Natural killer cell (primary cell): ENCODE measurements around the gene ABHD6. TPM values are rescaled to one million over a fixed set of nuclear protein-coding genes. Genes with fewer than 3 reads are reported as not detected.

Experiments used
- ATAC-seq, 3 donors: fragments of 150-1000 bp in 2 of 3; fragments of 200-7000 bp in 1 of 3; cut with Tn5 transposase; 1 replicate in 1 of 3; 2 replicates in 2 of 3; pipeline ENCODE4 v1.10.0; 2021; ENCODE audit warnings: mild to moderate bottlenecking in 2 of 3, moderate library complexity in 2 of 3
- DNase-seq, 2 donors: peaks; one replicate each; pipeline versions ENCODE4 v3.0.0 to v3.0.0-alpha.2; 2013 to 2021; ENCODE audit warnings: mixed read lengths in 1 of 2
- H3K27ac ChIP-seq: one replicate; pipeline ENCODE4 v1.5.1; 2013; ENCODE audit warnings: mild to moderate bottlenecking, low read length
- H3K27me3 ChIP-seq: one replicate; pipeline ENCODE4 v1.6.1; 2013; ENCODE audit warnings: low read length; ENCODE audit not compliant: control insufficient read depth, insufficient read depth
- H3K36me3 ChIP-seq: one replicate; pipeline ENCODE4 v1.6.1; 2013; ENCODE audit warnings: low read length; ENCODE audit not compliant: control insufficient read depth, insufficient read depth
- H3K4me1 ChIP-seq: one replicate; pipeline ENCODE4 v1.6.1; 2013; ENCODE audit warnings: low read length; ENCODE audit not compliant: control insufficient read depth, insufficient read depth
- H3K4me3 ChIP-seq: one replicate; pipeline ENCODE4 v1.5.1; 2013; ENCODE audit warnings: low read length
- H3K9me3 ChIP-seq: one replicate; pipeline ENCODE4 v1.6.1; 2013; ENCODE audit warnings: low read length; ENCODE audit not compliant: control insufficient read depth, insufficient read depth
- H3K27ac Mint-ChIP-seq, 2 donors: one replicate each; pipeline ENCODE4 v1.8.0; 2022; ENCODE audit warnings: mild to moderate bottlenecking in 2 of 2, mixed read lengths in 2 of 2, moderate library complexity in 1 of 2
- H3K27me3 Mint-ChIP-seq, 2 donors: one replicate each; pipeline ENCODE4 v1.8.0; 2022; ENCODE audit warnings: low read depth in 2 of 2, mixed read lengths in 2 of 2
- H3K36me3 Mint-ChIP-seq: one replicate; pipeline ENCODE4 v1.8.0; 2022; ENCODE audit warnings: mixed read lengths
- H3K4me1 Mint-ChIP-seq, 2 donors: one replicate each; pipeline ENCODE4 v1.8.0; 2022; ENCODE audit warnings: mixed read lengths in 2 of 2
- H3K4me3 Mint-ChIP-seq: one replicate; pipeline ENCODE4 v1.8.0; 2022; ENCODE audit warnings: mild to moderate bottlenecking, moderate library complexity, mixed read lengths
- H3K9me3 Mint-ChIP-seq, 2 donors: one replicate each; pipeline ENCODE4 v1.8.0; 2022; ENCODE audit warnings: mixed read lengths in 2 of 2
- WGBS: methylation state at CpG from one replicate; pipeline ENCODE4 v1.1.7; 2013; ENCODE audit warnings: missing lambda C conversion rate; ENCODE audit not compliant: insufficient coverage; 5-methylcytosine and 5-hydroxymethylcytosine counted together
- intact Hi-C: fragments of 100-400 bp; cut with micrococcal nuclease; formaldehyde crosslinking; loops from one replicate; pipeline ENCODE4 v1.14.2; 2022
- total RNA-seq, 4 donors: library from RNA; stranded (reverse); fragments of 120-200 nt in 1 of 4; gene quantifications; one replicate each; pipeline versions ENCODE4 v1.2.3 to v1.2.4, GENCODE V29; 2013 to 2022
- TF ChIP-seq, protein P1 (sequence below): fragments of 200-600 bp; IDR thresholded peaks from one replicate; pipeline ENCODE4 v1.8.0; 2022; ENCODE audit warnings: antibody characterized with exemption

The ABHD6 gene
- total RNA-seq, 3 donors from 2014 or later (not counting 1 experiment from before 2014, with no cell fraction given), result 5.0 to 10.6 (median 9.3) TPM

DNA sequence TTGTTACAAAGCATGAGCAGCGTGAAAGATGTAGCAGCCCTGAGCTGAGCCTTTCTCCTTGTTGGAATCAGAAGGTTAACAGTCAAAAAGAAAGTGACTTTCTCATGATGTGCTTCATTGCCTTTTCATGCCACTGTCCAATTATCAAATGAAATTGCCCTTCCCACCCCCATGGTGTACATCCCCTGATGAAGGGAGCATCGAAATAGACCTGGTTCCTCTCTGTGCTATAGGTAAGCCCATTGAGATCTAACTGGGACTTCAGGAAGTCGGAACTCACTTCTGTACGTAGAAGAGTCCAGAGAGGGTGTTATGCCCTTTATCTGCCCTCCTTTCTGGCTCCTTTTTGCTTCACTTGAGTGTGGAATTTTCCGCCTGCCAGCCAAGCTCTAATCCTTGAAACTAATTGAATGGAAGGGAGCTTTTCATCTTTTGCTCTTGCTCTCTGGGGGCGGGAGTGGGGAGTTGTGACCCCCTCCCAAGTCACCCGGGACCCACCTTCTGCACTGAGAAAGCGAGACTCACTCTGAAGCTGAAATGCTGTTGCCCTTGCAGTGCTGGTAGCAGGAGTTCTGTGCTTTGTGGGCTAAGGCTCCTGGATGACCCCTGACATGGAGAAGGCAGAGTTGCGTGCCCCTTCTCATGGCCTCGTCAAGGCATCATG, 20.9 kb downstream of the ABHD6 start:
- ATAC-seq, result no peak
- WGBS, result 94% methylated on average over 10 of the region's 10 CpGs
- peaks cover 7% of the 10 kb centered on the region for H3K36me3 Mint-ChIP-seq

DNA sequence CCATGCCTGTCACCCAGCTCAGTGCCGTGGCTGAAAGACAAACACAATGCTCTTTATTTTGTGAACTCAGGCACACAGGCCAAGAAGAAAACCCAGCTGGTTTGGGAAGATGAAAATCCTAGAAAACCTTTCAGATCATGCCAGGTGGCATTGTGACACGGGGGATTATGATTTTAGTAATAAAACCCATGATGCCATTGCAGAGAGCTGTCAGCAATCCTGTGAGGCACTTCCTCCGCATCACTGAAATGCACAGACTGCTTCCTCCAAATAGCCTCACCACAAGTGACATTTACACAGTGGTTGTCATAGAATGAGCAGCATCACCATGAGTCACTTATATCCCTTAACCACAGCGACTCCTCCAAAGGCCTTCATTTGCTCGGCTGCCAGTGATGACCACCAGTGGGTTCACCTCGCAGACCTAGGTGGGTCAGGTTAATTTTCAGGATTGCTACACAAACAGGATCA, 22.7 kb downstream of the ABHD6 start:
- no peak for ATAC-seq
- 83% methylated on average over 6 of the region's 6 CpGs for WGBS

More for the DNA sequence above, 20.9 kb downstream of the ABHD6 start:
- H3K4me3 Mint-ChIP-seq, result no peak overlapping the region
- no peak overlapping the region for H3K27ac Mint-ChIP-seq
- no peaks in the 10 kb centered on the region for H3K27me3 ChIP-seq
- peaks cover 7% of the 10 kb centered on the region for H3K36me3 ChIP-seq
- H3K27me3 Mint-ChIP-seq, result no peaks in the 10 kb centered on the region
- DNase-seq, result no peak
- H3K4me1 Mint-ChIP-seq, result peaks cover 7 to 25% of the 10 kb centered on the region in 2 donors
- intact Hi-C loops, result no loop called here
- no peak overlapping the region for H3K27ac ChIP-seq
- no peaks in the 10 kb centered on the region for H3K9me3 ChIP-seq
- TF ChIP-seq, protein P1, sequence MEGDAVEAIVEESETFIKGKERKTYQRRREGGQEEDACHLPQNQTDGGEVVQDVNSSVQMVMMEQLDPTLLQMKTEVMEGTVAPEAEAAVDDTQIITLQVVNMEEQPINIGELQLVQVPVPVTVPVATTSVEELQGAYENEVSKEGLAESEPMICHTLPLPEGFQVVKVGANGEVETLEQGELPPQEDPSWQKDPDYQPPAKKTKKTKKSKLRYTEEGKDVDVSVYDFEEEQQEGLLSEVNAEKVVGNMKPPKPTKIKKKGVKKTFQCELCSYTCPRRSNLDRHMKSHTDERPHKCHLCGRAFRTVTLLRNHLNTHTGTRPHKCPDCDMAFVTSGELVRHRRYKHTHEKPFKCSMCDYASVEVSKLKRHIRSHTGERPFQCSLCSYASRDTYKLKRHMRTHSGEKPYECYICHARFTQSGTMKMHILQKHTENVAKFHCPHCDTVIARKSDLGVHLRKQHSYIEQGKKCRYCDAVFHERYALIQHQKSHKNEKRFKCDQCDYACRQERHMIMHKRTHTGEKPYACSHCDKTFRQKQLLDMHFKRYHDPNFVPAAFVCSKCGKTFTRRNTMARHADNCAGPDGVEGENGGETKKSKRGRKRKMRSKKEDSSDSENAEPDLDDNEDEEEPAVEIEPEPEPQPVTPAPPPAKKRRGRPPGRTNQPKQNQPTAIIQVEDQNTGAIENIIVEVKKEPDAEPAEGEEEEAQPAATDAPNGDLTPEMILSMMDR, result no peak
- H3K4me1 ChIP-seq, result no peaks in the 10 kb centered on the region
- no peaks in the 10 kb centered on the region for H3K9me3 Mint-ChIP-seq
- H3K4me3 ChIP-seq, result no peak overlapping the region

DNA sequence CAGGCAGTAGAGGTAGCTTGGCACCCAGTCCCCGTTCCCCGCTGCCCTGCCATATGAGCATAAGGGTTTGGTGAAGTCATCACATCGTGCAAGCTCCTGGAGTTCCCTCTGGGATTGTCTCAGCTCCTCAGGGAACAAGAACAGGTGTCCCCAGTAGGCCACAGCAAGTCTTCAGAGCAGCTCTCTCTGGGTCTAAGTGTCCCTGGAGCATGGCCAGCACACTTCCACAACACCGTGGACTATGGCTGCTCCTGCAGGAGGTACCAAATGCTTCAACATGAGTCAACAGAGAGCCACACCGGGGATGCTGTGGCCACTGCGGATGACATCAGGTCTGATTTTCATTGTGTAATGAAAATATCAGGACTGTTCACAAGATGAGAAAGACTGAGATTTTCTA, 23.1 kb downstream of the ABHD6 start:
- H3K36me3 ChIP-seq, result peaks cover 7% of the 10 kb centered on the region
- 94% methylated on average over 6 of the region's 6 CpGs for WGBS
- no peaks in the 10 kb centered on the region for H3K9me3 Mint-ChIP-seq
- H3K27me3 ChIP-seq, result no peaks in the 10 kb centered on the region
- H3K27ac ChIP-seq, result no peak overlapping the region
- no peak overlapping the region for H3K4me3 Mint-ChIP-seq
- no peaks in the 10 kb centered on the region for H3K27me3 Mint-ChIP-seq
- intact Hi-C loops, result no loop called here
- H3K4me1 ChIP-seq, result no peaks in the 10 kb centered on the region
- TF ChIP-seq, protein P1, result no peak
- no peak overlapping the region for H3K27ac Mint-ChIP-seq
- no peak overlapping the region for H3K4me3 ChIP-seq
- DNase-seq, result no peak
- no peaks in the 10 kb centered on the region for H3K9me3 ChIP-seq
- H3K4me1 Mint-ChIP-seq, result peaks cover 7 to 8% of the 10 kb centered on the region in 2 donors
- H3K36me3 Mint-ChIP-seq, result peaks cover 7% of the 10 kb centered on the region
- ATAC-seq, result no peak

More for the DNA sequence above, 22.7 kb downstream of the ABHD6 start:
- Mint-ChIP-seq H3K27ac (no peak overlapping the region), H3K4me1 (peaks cover 7 to 9% of the 10 kb centered on the region in 2 donors), H3K36me3 (peaks cover 7% of the 10 kb centered on the region), H3K27me3 (no peaks in the 10 kb centered on the region), H3K4me3 (no peak overlapping the region), H3K9me3 (no peaks in the 10 kb centered on the region)
- Histone ChIP-seq H3K27ac (no peak overlapping the region), H3K36me3 (peaks cover 7% of the 10 kb centered on the region), H3K4me1 (no peaks in the 10 kb centered on the region), H3K4me3 (no peak overlapping the region), H3K9me3 (no peaks in the 10 kb centered on the region), H3K27me3 (no peaks in the 10 kb centered on the region)
- intact Hi-C loops, result no loop called here
- DNase-seq, result no peak
- TF ChIP-seq, protein P1, result no peak
